HG02870 (cell line): ENCODE results near the gene MMS22L.
A peak's percentile ranks its signal among the peaks of the same experiment; 100 is the strongest.
"Not testable (repeated sequence)": the region's sequence is repeated elsewhere in the genome, so short reads cannot be mapped to it uniquely, and the experiment has no call there.

Experiments
- ATAC-seq: cut with Tn5 transposase; IDR thresholded peaks from one replicate; pipeline ENCODE4 v1.9.1; 2021; ENCODE audit warnings: mild to moderate bottlenecking, moderate library complexity; ENCODE audit not compliant: unreplicated experiment

MMS22L gene

GRCh38 chr6:97231911-97232310 is 51.1 kb downstream of the MMS22L start:
- ATAC-seq: no peak

- ATAC-seq: no peak
Measured at GRCh38 chr6:97222903-97223302, 60.1 kb downstream of the MMS22L start.

GRCh38 chr6:97218912-97219311 is 64.1 kb downstream of the MMS22L start:
- ATAC-seq: no peak

GRCh38 chr6:97215157-97215769 is 67.8 kb downstream of the MMS22L start:
- ATAC-seq: no peak

- ATAC-seq: no peak
Measured at GRCh38 chr6:97214671-97215070, 68.3 kb downstream of the MMS22L start.

- ATAC-seq: no peak
Measured at GRCh38 chr6:97207383-97207782, 75.6 kb downstream of the MMS22L start.

GRCh38 chr6:97205966-97206365 is 77.0 kb downstream of the MMS22L start:
- no peak for ATAC-seq

- ATAC-seq: no peak
Measured at GRCh38 chr6:97203343-97203742, 79.7 kb downstream of the MMS22L start.

GRCh38 chr6:97198046-97198565 is 84.9 kb downstream of the MMS22L start:
- no peak for ATAC-seq

GRCh38 chr6:97195117-97195516 is 87.9 kb downstream of the MMS22L start:
- ATAC-seq: no peak

- no peak for ATAC-seq
Measured at GRCh38 chr6:97189767-97190166, 93.2 kb downstream of the MMS22L start.

- no peak for ATAC-seq
Measured at GRCh38 chr6:97187951-97188350, 95.1 kb downstream of the MMS22L start.

- peak; percentile 86 for ATAC-seq
Measured at GRCh38 chr6:97186416-97186999, 96.5 kb downstream of the MMS22L start.

- ATAC-seq: no peak
Measured at GRCh38 chr6:97177905-97178304, 105.1 kb downstream of the MMS22L start.

- no peak for ATAC-seq
Measured at GRCh38 chr6:97176468-97176867, 106.5 kb downstream of the MMS22L start.

GRCh38 chr6:97175806-97176205 is 107.2 kb downstream of the MMS22L start:
- no peak for ATAC-seq

- ATAC-seq: no peak
Measured at GRCh38 chr6:97174471-97174870, 108.5 kb downstream of the MMS22L start.

GRCh38 chr6:97160280-97160679 is 122.7 kb downstream of the MMS22L start:
- no peak for ATAC-seq

GRCh38 chr6:97155447-97155846 is 127.6 kb downstream of the MMS22L start:
- ATAC-seq: not testable (repeated sequence)

GRCh38 chr6:97154015-97154414 is 129.0 kb downstream of the MMS22L start:
- ATAC-seq: no peak

- no peak for ATAC-seq
Measured at GRCh38 chr6:97151601-97152000, 131.4 kb downstream of the MMS22L start.

- no peak for ATAC-seq
Measured at GRCh38 chr6:97150932-97151331, 132.1 kb downstream of the MMS22L start.

- no peak for ATAC-seq
Measured at GRCh38 chr6:97147421-97147820, 135.6 kb downstream of the MMS22L start.
